Endothelial cell of umbilical vein (primary cell): ENCODE results near the gene SMTNL2. TPM values are rescaled to one million over a fixed set of nuclear protein-coding genes. Genes with fewer than 3 reads are reported as not detected.

ENCODE experiments used
- BruUV-seq: library from RNA; stranded (reverse); fragments of 400-500 nt; replicated peaks from 2 replicates; lab custom pipeline; 2021; lab: Mats Ljungman, UMichigan
- CTCF ChIA-PET: fragments of 300-600, 350-600 bp; sonication (Branson Sonifier 250); formaldehyde crosslinking; loops from one replicate; lab custom pipeline; 2021; ENCODE audit warnings: antibody characterized with exemption, inconsistent platforms; lab: Charles Lee
- POLR2A ChIA-PET: fragments of 300-600, 350-600 bp; sonication (Branson Sonifier 250); formaldehyde crosslinking; loops from one replicate; lab custom pipeline; 2021; ENCODE audit warnings: antibody characterized with exemption, inconsistent platforms; lab: Charles Lee
- DNase-seq: peaks from one replicate; pipeline ENCODE4 v3.0.0-alpha.2; 2011; ENCODE audit warnings: low read depth, low spot score
- FAIRE-seq: peaks from 2 replicates; lab custom pipeline; 2011; peaks lifted over from hg19 to GRCh38; lab: Jason Lieb, UNC
- H2AFZ ChIP-seq: 2 replicates; pipeline ENCODE4 v1.6.0; 2012; ENCODE audit warnings: low read depth, low read length, control low read depth, inconsistent platforms
- H3K27ac ChIP-seq: 2 replicates; pipeline ENCODE4 v1.5.1; 2011; ENCODE audit warnings: low read depth, mild to moderate bottlenecking, control low read depth, low read length, moderate library complexity; ENCODE audit not compliant: insufficient read depth
- H3K27me3 ChIP-seq, 2 experiments: 2 replicates each; pipeline versions ENCODE4 v1.6.0 to v1.6.1; 2011; ENCODE audit warnings: low read length in 2 of 2, mixed read lengths in 1 of 2; ENCODE audit not compliant: control insufficient read depth in 2 of 2, insufficient read depth in 2 of 2
- H3K36me3 ChIP-seq, 2 experiments: 2 replicates in 1 of 2; 3 replicates in 1 of 2; pipeline ENCODE4 v1.5.1; 2011; ENCODE audit warnings: low read length in 2 of 2, mild to moderate bottlenecking in 1 of 2, moderate library complexity in 1 of 2; ENCODE audit not compliant: control insufficient read depth in 2 of 2, insufficient read depth in 2 of 2; ENCODE audit errors: extremely low read depth in 1 of 2
- H3K4me1 ChIP-seq: 3 replicates; pipeline ENCODE4 v1.5.1; 2011; ENCODE audit warnings: mild to moderate bottlenecking, low read length; ENCODE audit not compliant: control insufficient read depth, insufficient read depth; ENCODE audit errors: extremely low read depth
- H3K4me2 ChIP-seq: 2 replicates; pipeline ENCODE4 v1.6.1; 2011; ENCODE audit warnings: low read length, control low read depth, mixed read lengths; ENCODE audit not compliant: insufficient read depth
- H3K4me3 ChIP-seq, 3 experiments: fragments of 200-600 bp in 1 of 3; sonication (generic), shearing (Covaris generic) in 1 of 3; replicated peaks in 1 of 3; 2 replicates each; pipeline ENCODE4 v1.5.1; 2011 to 2016; ENCODE audit warnings: control low read depth in 3 of 3, low read length in 3 of 3, mild to moderate bottlenecking in 2 of 3, inconsistent platforms in 1 of 3, low read depth in 1 of 3, moderate library complexity in 1 of 3; ENCODE audit not compliant: insufficient read depth in 1 of 3
- H3K79me2 ChIP-seq: 2 replicates; pipeline ENCODE4 v1.6.0; 2012; ENCODE audit warnings: low read length, inconsistent platforms; ENCODE audit not compliant: control insufficient read depth, insufficient read depth
- H3K9ac ChIP-seq: replicated peaks from 2 replicates; pipeline ENCODE3; 2011; ENCODE audit warnings: low read length, control low read depth; ENCODE audit not compliant: insufficient read depth; ENCODE audit errors: extremely low read depth
- H3K9me1 ChIP-seq: replicated peaks from 3 replicates; pipeline ENCODE4 v1.6.0; 2011; ENCODE audit warnings: mild to moderate bottlenecking, low read length; ENCODE audit not compliant: control insufficient read depth, insufficient read depth; ENCODE audit errors: extremely low read depth
- H3K9me3 ChIP-seq: replicated peaks from 2 replicates; pipeline ENCODE4 v1.5.1; 2012; ENCODE audit warnings: low read length, inconsistent platforms; ENCODE audit not compliant: control insufficient read depth, insufficient read depth
- H4K20me1 ChIP-seq: replicated peaks from 2 replicates; pipeline ENCODE3; 2011; ENCODE audit warnings: mild to moderate bottlenecking, low read length; ENCODE audit not compliant: control insufficient read depth, insufficient read depth; ENCODE audit errors: extremely low read depth
- CTCF ChIP-seq, 2 donors: IDR thresholded peaks; 1 replicate in 1 of 2; 2 replicates in 1 of 2; pipeline ENCODE4 v1.5.1; 2011; ENCODE audit warnings: low read length in 2 of 2, mild to moderate bottlenecking in 2 of 2, moderate library complexity in 2 of 2, control low read depth in 1 of 2, inconsistent platforms in 1 of 2, low read depth in 1 of 2; ENCODE audit not compliant: insufficient read depth in 1 of 2; ENCODE audit errors: extremely low read depth in 1 of 2
- EZH2 ChIP-seq: IDR thresholded peaks from 2 replicates; pipeline ENCODE4 v1.6.1; 2012; ENCODE audit warnings: borderline replicate concordance, low read depth, mild to moderate bottlenecking, moderate library complexity, low read length, inconsistent platforms; ENCODE audit not compliant: severe bottlenecking
- FOS ChIP-seq: IDR thresholded peaks from 2 replicates; pipeline ENCODE4 v1.6.1; 2011; ENCODE audit warnings: mild to moderate bottlenecking, low read length, moderate library complexity, borderline replicate concordance; ENCODE audit not compliant: insufficient read depth
- GATA2 ChIP-seq: IDR thresholded peaks from 2 replicates; pipeline ENCODE4 v1.7.0; 2011; ENCODE audit warnings: low read depth, mild to moderate bottlenecking, moderate library complexity, mixed read lengths, low read length; ENCODE audit not compliant: insufficient read length, insufficient read depth
- JUN ChIP-seq: IDR thresholded peaks from 2 replicates; pipeline ENCODE4 v1.6.1; 2011; ENCODE audit warnings: borderline replicate concordance, low read depth; ENCODE audit not compliant: insufficient read length, insufficient read depth
- MAX ChIP-seq: IDR thresholded peaks from 2 replicates; pipeline ENCODE4 v1.6.1; 2011; ENCODE audit not compliant: insufficient read depth, insufficient read length
- MYC ChIP-seq: IDR thresholded peaks from one replicate; pipeline ENCODE4 v1.6.1; 2011; ENCODE audit warnings: mild to moderate bottlenecking, low read depth, low read length
- POLR2A ChIP-seq: IDR thresholded peaks from 2 replicates; pipeline ENCODE4 v1.6.1; 2012; ENCODE audit warnings: low read depth, mild to moderate bottlenecking, control low read depth, low read length
- POLR2AphosphoS5 ChIP-seq: IDR thresholded peaks from 2 replicates; pipeline ENCODE4 v1.6.1; 2012; ENCODE audit warnings: low read depth, mild to moderate bottlenecking, control low read depth, low read length, moderate library complexity; ENCODE audit not compliant: insufficient read depth
- dilution Hi-C: fragments of 300-500 bp; cut with MboI; formaldehyde crosslinking; loops from one replicate; pipeline ENCODE4 v1.15.0; 2019; ENCODE audit warnings: low sequenced_read_pairs; ENCODE audit not compliant: extremely low pct_ligation_motif_present
- intact Hi-C: fragments of 100-400 bp; cut with micrococcal nuclease; formaldehyde crosslinking; loops from one replicate; pipeline ENCODE4 v1.10.0; 2022
- polyA plus RNA-seq, 4 experiments: library from polyadenylated mRNA; depleted of rRNA in 3 of 4; stranded (reverse) in 3 of 4; unstranded in 1 of 4; fragments of >200 nt; gene quantifications; 2 replicates each; pipeline versions ENCODE4 v1.2.1 to v1.2.3, GENCODE V29; 2011 to 2012; ENCODE audit warnings: missing spikeins in 1 of 4
- total RNA-seq: library from RNA; stranded (reverse); gene quantifications from 2 replicates; pipeline ENCODE4 v1.2.3, GENCODE V29; 2021

SMTNL2 gene
- total and polyA plus RNA-seq, 2 donors (not counting 3 experiments of a cell fraction or from before 2014, with no cell fraction given) = not detected

GRCh38 chr17:4544135-4544950, 40.0 kb upstream of the SMTNL2 start:
- DNase-seq (no peak), FAIRE-seq (no peak)
- no peak for TF ChIP-seq MAX
- no peak for TF ChIP-seq CTCF (IDR thresholded peaks at IDR 0.05; ENCODE audit: extremely low read depth in 1 of 2, insufficient read depth in 1 of 2, low read depth in 1 of 2, low read length in 2 of 2)
- TF ChIP-seq FOS = no peak
- TF ChIP-seq POLR2AphosphoS5 = no peak
- no peak for TF ChIP-seq JUN
- TF ChIP-seq POLR2A = no peak
- no peak for TF ChIP-seq EZH2
- no peak for TF ChIP-seq MYC
- TF ChIP-seq GATA2 = no peak
- intact Hi-C loops = no loop called here
- no peak overlapping the region for H3K27ac ChIP-seq
- H3K9me1 ChIP-seq = no peaks in the 10 kb centered on the region
- ChIA-PET POLR2A (interaction anchor here (0.6 kb wide), 2 partner anchors 83 to 350 kb away, joined by 8 read pairs; no protein-coding TSS in a partner anchor), CTCF (interaction anchor here (1.2 to 4.0 kb wide), 2 partner anchors 10 to 22 kb away, joined by 4 to 9 read pairs; partner anchors contain the start of gene MYBBP1A)
- H3K27me3 ChIP-seq = no peaks in the 10 kb centered on the region
- no peaks in the 10 kb centered on the region for H4K20me1 ChIP-seq
- H3K4me1 ChIP-seq = peaks cover 16% of the 10 kb centered on the region
- dilution Hi-C loops = no loop called here
- no peaks in the 10 kb centered on the region for H3K79me2 ChIP-seq
- no peak overlapping the region for H3K4me3 ChIP-seq
- no peaks in the 10 kb centered on the region for H3K9me3 ChIP-seq
- H3K9ac ChIP-seq = no peak overlapping the region
- BruUV-seq = no TSS peak
- no peak overlapping the region for H3K4me2 ChIP-seq
- H3K36me3 ChIP-seq = peaks cover 7 to 26% of the 10 kb centered on the region in 2 experiments
- H2AFZ ChIP-seq = no peak overlapping the region
